Cardiac fibroblast (primary cell): Measurements from ENCODE around the gene THEM5.
"Not testable (repeated sequence)": the region's sequence is repeated elsewhere in the genome, so short reads cannot be mapped to it uniquely, and the experiment has no call there.

Experiments
- DNase-seq, 2 donors: peaks; one replicate each; pipeline versions ENCODE4 v3.0.0 to v3.0.0-alpha.2; 2010; ENCODE audit warnings: low read depth in 2 of 2
- H3K4me3 ChIP-seq, 2 donors: replicated peaks in 1 of 2; 1 replicate in 1 of 2; 2 replicates in 1 of 2; pipeline ENCODE4 v1.5.1; 2011; ENCODE audit warnings: low read depth in 2 of 2, low read length in 2 of 2, mild to moderate bottlenecking in 2 of 2, moderate library complexity in 1 of 2
- CTCF ChIP-seq: IDR thresholded peaks from one replicate; pipeline ENCODE4 v1.5.1; 2011; ENCODE audit warnings: low read depth, mild to moderate bottlenecking, low read length, inconsistent platforms

Gene THEM5

DNA sequence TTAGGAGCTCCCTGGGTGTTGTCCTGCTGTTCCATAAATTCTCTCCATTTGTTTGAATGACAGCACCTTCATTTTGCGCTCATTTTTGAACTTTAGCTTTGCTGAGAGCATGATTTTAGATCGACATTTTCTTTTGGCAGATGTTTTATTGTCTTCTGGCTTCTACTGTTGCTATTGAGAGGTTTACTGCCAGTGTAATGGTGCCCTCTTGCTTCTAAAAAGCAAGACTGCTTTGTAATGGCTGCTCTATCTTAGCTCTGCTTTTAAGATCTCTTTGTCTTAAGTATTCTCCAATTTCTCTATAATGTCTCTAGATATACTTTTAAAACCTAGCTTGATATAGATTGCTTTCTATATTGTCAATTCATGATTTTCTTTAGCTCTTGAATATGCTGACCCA is 28.0 kb upstream of the THEM5 start:
- no peak overlapping the region for H3K4me3 ChIP-seq
- DNase-seq: peak in 1 of 2 donors; percentile 12
- no peak for TF ChIP-seq CTCF

DNA sequence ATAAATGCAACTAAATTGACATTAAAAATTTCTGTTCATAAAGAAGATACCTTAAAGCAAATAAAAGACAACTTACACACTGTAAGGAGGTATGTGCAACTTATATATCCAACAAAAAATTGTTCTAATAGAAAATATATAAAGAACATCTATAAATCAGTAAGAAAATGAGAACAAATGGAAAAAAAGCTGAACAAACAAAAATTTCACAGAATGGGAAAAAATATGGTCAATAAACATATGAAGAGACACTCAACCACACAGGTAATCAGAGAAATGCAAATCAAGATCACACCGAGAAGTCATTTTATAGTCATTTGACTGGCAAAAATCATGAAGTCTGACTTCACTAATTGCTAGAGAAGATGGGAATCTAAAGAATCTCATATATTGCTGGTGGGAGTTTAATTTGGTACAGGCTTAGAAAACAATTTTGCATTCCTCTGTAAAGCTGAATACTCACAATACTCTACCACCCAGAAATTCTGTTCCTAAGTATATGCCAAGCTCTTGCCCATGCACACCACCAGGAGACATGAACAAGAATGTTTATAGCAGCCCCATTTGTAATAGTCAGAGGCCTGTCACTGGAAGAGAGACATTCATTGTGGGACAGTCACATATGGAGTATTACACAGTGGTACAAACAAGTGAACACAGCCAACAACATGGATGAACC is 22.0 kb upstream of the THEM5 start:
- no peak for DNase-seq
- no peak overlapping the region for H3K4me3 ChIP-seq
- TF ChIP-seq CTCF: no peak

GRCh38 chr1:151872776-151873175 is 19.3 kb upstream of the THEM5 start:
- DNase-seq, H3K4me3 ChIP-seq: not testable (repeated sequence)

- no peak for TF ChIP-seq CTCF
- DNase-seq: no peak
- H3K4me3 ChIP-seq: no peak overlapping the region
Observed at GRCh38 chr1:151871284-151872030, 17.9 kb upstream of the THEM5 start.

DNA sequence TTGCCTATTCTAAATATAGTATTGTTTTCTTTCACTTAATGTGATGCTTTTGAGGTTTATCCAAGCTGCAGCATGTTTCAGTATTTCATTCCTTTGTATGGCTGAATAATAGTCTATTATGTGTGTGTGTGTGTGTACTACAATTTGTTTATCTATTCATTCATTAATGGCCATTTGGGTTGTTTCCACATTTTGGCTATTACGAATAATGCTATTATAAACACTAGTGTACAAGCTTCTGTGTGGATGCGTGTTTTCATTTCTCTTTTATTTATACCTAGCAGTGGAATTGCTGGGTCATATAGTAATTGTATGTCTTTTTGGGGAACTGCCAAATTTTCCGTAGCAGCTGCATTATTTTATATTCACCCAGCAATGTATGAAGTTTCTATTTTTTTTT is 15.0 kb upstream of the THEM5 start:
- no peak for TF ChIP-seq CTCF
- H3K4me3 ChIP-seq: no peak overlapping the region
- peak in 1 of 2 donors; percentile 34 for DNase-seq

GRCh38 chr1:151867765-151868411 is 14.4 kb upstream of the THEM5 start:
- peak overlapping the region in 1 of 2 donors; percentile 2 for H3K4me3 ChIP-seq
- TF ChIP-seq CTCF: no peak
- peak; percentile 91 to 97 for DNase-seq

DNA sequence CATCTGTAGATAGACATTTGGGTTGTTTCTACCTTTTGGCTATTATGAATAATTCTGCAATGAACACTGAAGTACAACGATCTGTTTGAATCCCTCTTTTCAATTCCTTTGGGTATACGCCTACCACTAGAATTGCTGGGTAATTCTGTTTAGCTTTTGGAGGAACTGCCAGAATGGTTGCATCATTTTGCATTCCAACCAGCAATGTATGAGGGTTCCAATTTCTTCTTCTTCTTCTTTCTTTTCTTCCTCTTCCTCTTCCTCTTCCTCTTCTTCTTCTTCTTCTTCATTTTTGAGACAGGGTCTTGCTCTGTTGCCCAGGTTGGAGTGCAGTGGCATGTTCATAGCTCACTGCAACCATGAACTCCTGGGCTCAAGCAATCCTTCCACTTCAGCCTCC is 13.8 kb upstream of the THEM5 start:
- peak; percentile 43 to 80 for DNase-seq
- TF ChIP-seq CTCF: no peak
- no peak overlapping the region for H3K4me3 ChIP-seq
